MV-4-11 (cell line): ENCODE data around the gene GPR101.
"Not testable (repeated sequence)": the region's sequence is repeated elsewhere in the genome, so short reads cannot be mapped to it uniquely, and the experiment has no call there.

Experiments used
- DNase-seq: peaks from one replicate; lab custom pipeline; 2025; lab: John Stamatoyannopoulos, UW

GPR101 gene

DNA sequence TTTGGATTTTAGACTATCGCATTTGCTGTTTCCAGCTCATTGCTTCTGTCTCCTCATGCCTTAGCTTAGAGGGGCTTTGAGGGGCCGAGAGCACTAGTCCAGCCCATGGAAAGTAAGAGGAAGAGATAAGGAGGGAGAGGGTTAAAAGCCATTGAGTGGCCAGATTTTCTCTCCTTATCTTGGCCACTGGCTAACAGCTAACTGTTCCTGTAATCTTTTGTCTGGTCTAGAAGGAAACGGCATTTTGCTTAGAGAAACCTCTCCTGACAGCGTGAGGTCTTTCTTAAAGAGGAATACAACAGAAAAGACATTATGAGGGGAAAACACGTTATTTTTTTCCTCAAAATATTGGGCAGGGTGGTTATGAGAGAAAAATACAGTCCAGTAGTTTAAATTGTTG lies 7.9 kb downstream of the GPR101 start:
- no peak for DNase-seq

DNA sequence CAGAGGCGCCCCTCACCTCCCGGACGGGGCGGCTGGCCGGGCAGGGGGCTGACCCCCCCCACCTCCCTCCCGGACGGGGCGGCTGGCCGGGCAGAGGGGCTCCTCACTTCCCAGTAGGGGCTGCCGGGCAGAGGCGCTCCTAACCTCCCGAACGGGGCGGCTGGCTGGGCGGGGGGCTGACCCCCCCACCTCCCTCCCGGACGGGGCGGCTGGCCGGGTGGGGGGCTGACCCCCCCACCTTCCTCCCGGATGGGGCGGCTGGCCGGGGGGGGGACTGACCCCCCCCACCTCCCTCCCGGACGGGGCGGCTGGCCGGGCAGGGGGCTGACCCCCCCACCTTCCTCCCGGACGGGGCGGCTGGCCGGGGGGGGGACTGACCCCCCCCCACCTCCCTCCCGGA lies 33.6 kb downstream of the GPR101 start:
- DNase-seq, result not testable (repeated sequence)

DNA sequence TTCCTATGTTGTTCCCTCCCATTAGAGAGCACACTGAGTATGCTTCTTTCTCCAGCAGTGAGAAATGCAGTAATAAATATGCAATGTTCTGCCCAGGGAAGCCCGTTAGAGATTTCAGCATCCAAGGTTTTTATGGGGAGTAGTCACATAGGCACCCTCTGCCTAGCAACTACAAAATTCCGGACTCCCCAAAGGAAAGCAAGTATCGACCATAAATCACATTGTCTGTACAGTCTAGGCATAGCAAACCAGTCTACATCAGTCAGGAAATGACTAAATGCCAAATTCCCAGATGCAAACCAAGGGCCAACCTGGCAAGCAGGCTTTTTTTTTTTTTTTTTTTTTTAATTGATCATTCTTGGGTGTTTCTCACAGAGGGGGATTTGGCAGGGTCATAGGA lies 34.8 kb downstream of the GPR101 start:
- DNase-seq, result no peak
